AG08395 (cell line): ENCODE measurements around the gene ZNF224.
"Not testable (repeated sequence)": the region's sequence is repeated elsewhere in the genome, so short reads cannot be mapped to it uniquely, and the experiment has no call there.

Experiments used
- DNase-seq: peaks from one replicate; pipeline ENCODE4 v3.0.0; 2012; ENCODE audit warnings: mixed read lengths, low spot score

ZNF224 gene

DNA sequence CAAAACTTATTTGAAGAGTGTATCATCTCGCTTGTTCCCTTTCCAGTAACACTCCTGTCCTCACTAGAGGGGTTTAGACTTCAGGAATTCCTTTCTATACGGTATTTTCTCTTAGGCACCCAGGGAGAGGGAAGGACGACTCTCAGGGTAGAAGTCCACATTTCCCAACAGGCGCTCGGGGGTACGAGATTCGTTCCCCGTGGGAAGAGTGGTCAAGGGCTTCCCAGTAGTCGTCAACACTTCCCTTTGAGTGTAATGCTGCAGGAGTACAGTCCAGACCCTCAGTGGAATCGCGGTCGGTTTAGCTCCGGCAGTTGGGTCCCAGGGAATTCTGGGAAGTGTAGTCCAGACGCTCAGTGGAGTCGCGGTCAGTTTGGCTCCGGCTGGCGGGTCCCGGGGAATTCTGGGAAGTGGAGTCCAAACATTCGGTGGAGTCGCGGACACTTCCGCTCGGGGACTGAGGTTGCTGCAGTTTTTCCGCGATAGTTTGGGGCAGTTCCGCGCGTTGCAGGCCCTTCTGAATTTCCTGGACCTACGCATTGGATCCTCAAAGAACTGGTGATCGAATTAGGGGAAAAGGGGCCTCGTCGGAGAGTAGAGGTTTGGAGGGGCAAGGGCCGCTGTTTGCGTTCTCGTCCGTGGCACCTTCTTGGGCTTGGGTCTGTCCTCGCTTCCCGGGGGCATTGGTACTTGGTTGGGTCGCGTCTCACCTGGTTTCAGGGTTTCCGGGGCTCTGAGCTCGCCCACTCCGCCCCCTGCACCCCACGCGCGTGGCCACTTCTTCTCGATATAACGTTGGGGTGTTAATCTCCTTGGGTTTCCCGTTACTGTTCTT, at the start of gene ZNF224:
Gene ZNF224, plus strand, starts transcription at position 431 of the 835 bp plus-strand sequence. CDS start 3,513 bp downstream, outside the sequence.
- DNase-seq: peak; percentile 94

DNA sequence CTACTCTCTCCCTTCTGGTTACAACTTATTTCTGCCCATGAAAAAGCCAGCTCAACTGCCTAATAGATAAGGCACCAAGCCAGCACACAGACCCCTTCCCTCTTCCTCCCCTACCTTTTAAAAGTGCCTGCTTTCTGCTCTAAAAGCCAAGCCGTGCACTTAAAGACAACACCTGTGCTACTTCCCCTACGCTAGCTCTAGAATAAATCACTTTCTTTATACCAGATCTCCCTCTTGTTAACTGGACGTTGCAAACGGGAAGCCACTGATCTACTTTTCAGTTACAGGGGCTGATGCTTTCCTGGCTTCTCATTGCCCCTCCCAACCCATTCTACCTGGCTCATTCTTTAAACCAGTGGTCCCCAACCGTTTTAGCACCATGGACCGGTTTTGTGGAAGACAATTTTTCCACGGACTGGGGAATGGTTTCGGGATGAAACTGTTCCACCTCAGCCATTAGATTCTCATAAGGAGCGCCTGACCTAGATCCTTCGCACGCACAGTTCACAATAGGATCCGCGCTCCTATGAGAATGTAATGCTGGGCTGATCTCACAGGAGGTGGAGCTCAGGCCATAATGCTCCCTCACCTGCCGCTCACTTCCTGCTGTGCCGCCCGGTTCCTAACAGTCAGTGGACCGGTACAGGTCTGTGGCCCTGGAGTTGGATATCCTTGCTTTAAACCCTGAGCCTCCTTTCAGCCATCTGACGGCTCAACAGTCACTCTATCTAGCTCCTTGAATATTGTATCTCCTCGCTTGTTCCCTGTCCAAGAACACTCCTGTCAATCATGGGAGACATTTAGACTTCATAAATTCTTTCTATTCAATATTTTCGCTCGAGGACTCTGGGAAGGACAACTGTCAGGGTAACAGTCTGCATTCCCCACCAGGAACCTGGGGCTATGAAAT, 43.2 kb upstream of the ZNF224 start:
- DNase-seq: no peak

DNA sequence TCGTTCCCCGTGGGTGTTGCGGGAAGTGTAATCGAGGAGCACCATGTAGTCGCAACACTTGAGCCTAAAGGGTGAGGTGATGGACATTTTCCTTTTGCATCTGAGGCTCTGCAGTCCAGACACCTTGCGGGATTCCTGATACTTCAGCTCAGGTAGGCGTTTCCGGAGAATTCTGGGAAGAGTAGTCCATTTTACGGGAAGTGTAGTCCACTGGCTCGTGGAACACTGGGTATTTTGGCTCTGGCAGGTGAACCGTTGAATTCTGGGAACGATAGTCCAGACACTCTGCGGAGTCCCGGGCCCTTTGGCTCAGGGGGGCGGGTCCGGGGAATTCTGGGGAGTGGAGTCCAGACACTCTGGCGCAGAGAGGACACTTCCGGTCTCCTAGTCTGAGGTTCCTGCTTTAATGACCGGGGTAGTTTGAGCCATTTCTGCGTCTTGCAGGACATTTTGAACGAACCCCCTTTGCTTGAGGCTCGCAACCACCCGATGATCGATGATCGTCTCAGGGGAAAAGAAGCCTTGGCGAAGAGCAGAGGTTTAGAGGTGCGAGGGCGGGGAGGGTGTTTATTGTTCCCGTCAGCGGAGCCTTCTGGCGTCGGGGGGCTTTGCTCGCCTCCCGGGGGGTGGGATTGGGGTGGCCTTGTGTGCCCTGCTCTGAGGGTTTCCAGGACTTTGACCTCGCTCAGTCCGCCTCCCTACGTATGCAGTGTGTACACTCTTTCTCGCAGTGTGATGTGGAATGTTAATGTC, 42.3 kb upstream of the ZNF224 start, which contains the start of gene ZNF223:
Gene ZNF223, plus strand, starts transcription at position 387 of the 753 bp plus-strand sequence. CDS start 3,141 bp downstream, outside the sequence.
- peak; percentile 99 for DNase-seq

- no peak for DNase-seq
Measured at GRCh38 chr19:44055870-44056269, 38.3 kb upstream of the ZNF224 start.

- no peak for DNase-seq
Measured at GRCh38 chr19:44059229-44059628, 34.9 kb upstream of the ZNF224 start.

DNA sequence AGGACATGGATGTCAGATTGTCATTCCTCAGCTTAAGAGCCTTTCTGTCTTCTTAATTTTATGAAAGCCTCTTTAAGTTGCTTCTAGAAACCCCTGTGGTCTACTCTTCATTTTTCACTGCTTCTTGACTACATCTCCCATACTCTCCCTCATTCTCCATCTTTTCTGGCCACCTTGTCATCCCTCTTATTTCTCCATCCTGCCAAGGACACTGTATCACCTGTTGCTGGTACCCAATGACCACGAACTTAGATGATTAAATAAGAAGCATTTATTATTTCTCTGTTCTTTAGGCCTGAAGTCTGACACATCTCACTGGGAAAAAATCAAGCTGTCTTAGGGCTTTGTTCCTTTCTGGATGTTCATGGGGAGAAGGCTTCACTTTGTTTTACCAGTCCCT, 33.1 kb upstream of the ZNF224 start:
- no peak for DNase-seq

GRCh38 chr19:44066305-44066704, 27.9 kb upstream of the ZNF224 start:
- no peak for DNase-seq

- no peak for DNase-seq
Measured at GRCh38 chr19:44069415-44069814, 24.7 kb upstream of the ZNF224 start.

DNA sequence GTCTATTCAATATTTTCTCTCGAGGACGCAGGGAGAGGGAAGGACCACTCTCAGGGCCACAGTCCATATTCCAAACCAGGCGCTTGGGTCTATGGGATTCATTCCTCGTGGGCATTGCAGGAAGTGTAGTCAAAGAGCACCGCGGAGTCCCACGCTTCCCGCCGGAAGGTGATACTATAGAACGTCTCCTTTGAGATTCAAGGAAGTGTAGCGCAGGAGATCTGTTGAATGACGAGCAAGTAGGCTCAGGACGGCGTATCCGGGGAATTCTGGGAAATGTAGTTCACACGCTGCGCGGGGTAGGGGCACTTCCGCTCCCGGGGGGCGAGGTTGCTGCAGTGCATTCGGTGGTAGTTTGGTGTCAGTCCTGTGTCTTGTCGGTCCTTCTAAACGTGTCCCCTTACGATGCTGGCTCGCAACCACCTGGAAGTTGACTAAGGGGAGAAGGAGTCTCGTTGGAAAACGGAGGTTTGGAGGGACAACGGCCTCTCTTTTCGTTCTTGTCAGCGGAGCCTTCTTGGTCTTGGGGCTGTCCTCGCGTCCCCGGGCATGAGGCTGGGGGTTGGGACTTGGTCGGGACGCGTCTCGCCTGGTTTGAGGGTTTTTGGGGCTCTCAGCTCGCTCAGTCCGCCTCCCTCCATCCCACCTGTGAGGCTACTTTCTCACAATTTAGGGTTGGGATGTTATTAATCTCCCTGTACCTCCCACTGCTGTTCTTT, 22.2 kb upstream of the ZNF224 start, which contains the start of gene ZNF284:
Gene ZNF284, plus strand, starts transcription at position 336 of the 719 bp plus-strand sequence. CDS start 4,231 bp downstream, outside the sequence.
- peak; percentile 91 for DNase-seq

- DNase-seq: peak; percentile 31
Measured at GRCh38 chr19:44072543-44073401, 21.4 kb upstream of the ZNF224 start.

DNA sequence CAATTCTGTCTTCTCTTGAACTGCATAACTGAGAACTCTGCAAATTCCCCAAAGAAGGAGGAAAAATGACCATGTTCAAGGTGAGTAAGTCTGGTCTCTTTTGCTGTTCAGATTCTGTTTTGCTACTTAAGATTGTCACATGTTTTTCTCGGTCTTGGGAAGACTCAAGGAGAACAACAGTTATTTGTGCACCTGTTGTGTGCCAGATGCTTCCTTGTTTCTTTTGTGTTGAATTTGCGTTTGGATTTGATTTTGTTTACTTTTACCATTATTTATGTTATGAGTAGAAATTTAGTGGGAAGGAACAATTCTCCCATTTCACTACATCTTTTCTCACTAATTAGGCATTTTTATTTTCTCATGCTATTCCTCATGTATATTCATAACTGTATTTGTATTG, 17.8 kb upstream of the ZNF224 start:
- DNase-seq: no peak

DNA sequence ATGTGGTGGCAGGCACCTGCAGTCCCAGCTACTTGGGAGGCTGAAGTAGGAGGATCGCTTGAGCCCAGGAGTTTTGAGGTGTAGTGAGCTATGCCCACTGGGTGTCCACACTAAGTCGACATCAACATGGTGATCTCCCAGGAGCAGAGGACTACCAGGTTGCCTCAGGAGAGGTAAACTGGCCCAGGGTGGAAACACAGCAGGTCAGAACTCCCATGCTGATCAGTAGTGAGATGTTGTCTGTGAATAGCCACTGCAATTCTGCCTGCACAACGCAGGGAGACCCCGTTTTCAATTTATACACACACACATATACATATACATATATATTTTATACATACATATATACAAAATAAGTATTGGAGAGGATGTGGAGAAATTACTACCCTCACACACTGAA, 2.1 kb upstream of the ZNF224 start:
- no peak for DNase-seq

- no peak for DNase-seq
Measured at GRCh38 chr19:44107751-44108150, 13.6 kb downstream of the ZNF224 start.

DNA sequence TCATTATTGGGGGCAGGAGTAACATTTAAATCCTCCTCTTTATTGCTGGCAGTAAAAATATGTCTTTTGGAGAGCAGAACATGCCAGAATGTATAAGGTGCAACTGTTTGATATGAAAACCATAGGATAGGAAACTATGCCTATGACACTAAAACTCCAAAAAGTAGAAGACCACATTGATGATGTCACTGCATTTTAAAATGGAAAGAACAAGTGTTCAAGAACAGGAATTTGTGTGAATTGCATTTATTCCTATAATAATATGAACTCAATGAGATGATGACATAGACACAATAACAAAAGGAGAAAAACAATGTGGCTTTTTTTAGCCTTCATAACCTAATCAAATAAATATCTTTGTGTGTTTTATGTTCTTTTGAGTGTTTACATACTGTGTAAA, 15.3 kb downstream of the ZNF224 start:
- no peak for DNase-seq

DNA sequence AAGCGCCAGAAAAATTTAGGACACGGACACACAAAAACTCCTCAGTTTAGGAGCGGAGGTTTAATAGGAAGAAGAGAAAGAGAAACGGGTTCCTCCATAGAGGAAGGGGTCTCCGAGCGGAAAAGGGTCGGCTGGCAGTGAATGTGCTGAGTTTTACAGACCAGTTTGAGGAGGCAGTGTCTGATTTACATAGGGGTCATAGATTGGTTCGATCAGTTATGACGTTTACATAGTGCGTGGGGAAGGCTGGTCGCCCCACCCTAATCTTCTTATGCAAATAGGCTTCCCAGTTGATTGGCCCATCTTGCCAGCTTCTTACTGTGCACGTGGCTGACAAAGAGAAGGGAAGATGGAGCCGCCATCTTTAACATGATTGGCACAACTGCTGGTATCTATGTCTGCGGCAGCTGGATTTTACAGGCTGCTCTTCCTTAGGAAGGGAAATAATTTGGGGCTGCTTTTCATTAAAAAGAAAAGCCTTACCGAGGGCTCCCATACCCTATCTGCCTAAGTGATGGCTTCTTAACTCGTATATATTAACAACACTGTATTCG, 17.8 kb downstream of the ZNF224 start:
- peak; percentile 49 for DNase-seq

GRCh38 chr19:44112802-44113137, 18.6 kb downstream of the ZNF224 start:
- no peak for DNase-seq

DNA sequence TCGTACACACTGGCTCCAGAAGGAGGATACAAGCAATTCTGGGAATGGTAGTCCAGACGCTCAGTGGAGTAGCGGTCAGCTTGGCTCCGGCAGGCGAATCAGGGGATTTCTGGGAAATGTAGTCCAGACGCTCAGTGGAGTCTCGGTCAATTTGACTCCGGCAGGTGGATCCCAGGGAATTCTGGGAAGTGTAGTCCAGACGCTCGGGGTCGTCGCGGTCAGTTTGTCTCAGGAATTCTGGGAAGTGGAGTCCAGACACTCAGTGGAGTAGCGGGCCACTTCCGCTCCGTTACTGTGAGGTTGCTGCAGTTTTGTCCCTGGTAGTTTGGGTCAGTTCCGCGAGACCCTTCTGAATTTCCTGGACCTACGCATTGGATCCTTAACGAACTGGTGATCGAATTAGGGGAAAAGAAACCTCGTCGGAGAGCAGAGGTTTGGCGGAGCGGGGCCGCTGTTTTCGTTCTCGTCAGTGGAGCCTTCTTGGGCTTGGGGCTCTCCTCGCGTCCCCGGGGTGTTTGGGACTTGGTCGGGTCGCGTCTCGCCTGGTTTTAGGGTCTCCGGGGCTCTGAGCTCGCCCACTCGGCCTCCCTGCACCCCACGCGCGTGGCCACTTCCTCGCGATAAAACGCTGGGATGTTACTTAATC, 19.1 kb downstream of the ZNF224 start, which contains the start of gene ZNF225:
Gene ZNF225, plus strand, starts transcription at position 262 of the 646 bp plus-strand sequence. CDS start 2,429 bp downstream, outside the sequence.
- peak; percentile 95 for DNase-seq

GRCh38 chr19:44113784-44114390, 19.7 kb downstream of the ZNF224 start:
- DNase-seq: peak; percentile 21

GRCh38 chr19:44121162-44121561, 27.0 kb downstream of the ZNF224 start:
- DNase-seq: not testable (repeated sequence)
